Astrocyte (in vitro differentiated cells and primary cell): ENCODE data around the gene MAP1LC3A. TPM values are rescaled to one million over a fixed set of nuclear protein-coding genes. Genes with fewer than 3 reads are reported as not detected.

Experiments
- DNase-seq: peaks from one replicate; pipeline ENCODE4 v3.0.0-alpha.2; 2010; ENCODE audit warnings: low read depth
- FAIRE-seq: peaks from 2 replicates; lab custom pipeline; 2011; peaks lifted over from hg19 to GRCh38; lab: Jason Lieb, UNC
- H2AFZ ChIP-seq: 2 replicates; pipeline ENCODE4 v1.6.0; 2012; ENCODE audit warnings: low read depth, low read length, inconsistent platforms
- H3K27ac ChIP-seq: 2 replicates; pipeline ENCODE4 v1.5.1; 2011; ENCODE audit warnings: low read depth, low read length, inconsistent platforms
- H3K27me3 ChIP-seq: 2 replicates; pipeline ENCODE4 v1.6.0; 2011; ENCODE audit warnings: low read length, inconsistent platforms; ENCODE audit not compliant: insufficient read depth
- H3K36me3 ChIP-seq: 2 replicates; pipeline ENCODE4 v1.5.1; 2011; ENCODE audit warnings: low read length, inconsistent platforms; ENCODE audit not compliant: insufficient read depth
- H3K4me1 ChIP-seq: 2 replicates; pipeline ENCODE4 v1.5.1; 2011; ENCODE audit warnings: low read length, inconsistent platforms; ENCODE audit not compliant: insufficient read depth
- H3K4me2 ChIP-seq: 2 replicates; pipeline ENCODE4 v1.6.0; 2012; ENCODE audit warnings: low read length, inconsistent platforms
- H3K4me3 ChIP-seq: 2 replicates; pipeline ENCODE4 v1.5.1; 2011; ENCODE audit warnings: low read depth, mild to moderate bottlenecking, low read length, inconsistent platforms; ENCODE audit not compliant: insufficient read depth
- H3K79me2 ChIP-seq: 2 replicates; pipeline ENCODE4 v1.6.0; 2012; ENCODE audit warnings: mild to moderate bottlenecking, low read length, inconsistent platforms; ENCODE audit not compliant: insufficient read depth
- H3K9ac ChIP-seq: 2 replicates; pipeline ENCODE4 v1.6.0; 2012; ENCODE audit warnings: mild to moderate bottlenecking, low read length, inconsistent platforms
- H3K9me3 ChIP-seq: 2 replicates; pipeline ENCODE4 v1.5.1; 2012; ENCODE audit warnings: low read depth, mild to moderate bottlenecking, low read length, inconsistent platforms; ENCODE audit not compliant: insufficient read depth
- H4K20me1 ChIP-seq: 2 replicates; pipeline ENCODE4 v1.6.0; 2012; ENCODE audit warnings: low read length, inconsistent platforms; ENCODE audit not compliant: insufficient read depth
- H3K27ac Mint-ChIP-seq: one replicate; pipeline ENCODE4 v1.8.0; 2021; ENCODE audit warnings: mild to moderate bottlenecking, mixed read lengths; ENCODE audit not compliant: unreplicated experiment
- H3K27me3 Mint-ChIP-seq: one replicate; pipeline ENCODE4 v1.8.0; 2021; ENCODE audit warnings: low read depth, mixed read lengths; ENCODE audit not compliant: unreplicated experiment
- H3K36me3 Mint-ChIP-seq: one replicate; pipeline ENCODE4 v1.8.0; 2021; ENCODE audit warnings: low read depth, mixed read lengths; ENCODE audit not compliant: unreplicated experiment
- H3K4me1 Mint-ChIP-seq: one replicate; pipeline ENCODE4 v1.8.0; 2021; ENCODE audit warnings: low read depth, mixed read lengths; ENCODE audit not compliant: unreplicated experiment
- H3K4me3 Mint-ChIP-seq: one replicate; pipeline ENCODE4 v1.8.0; 2021; ENCODE audit warnings: mild to moderate bottlenecking, moderate library complexity, mixed read lengths; ENCODE audit not compliant: unreplicated experiment
- H3K9me3 Mint-ChIP-seq: one replicate; pipeline ENCODE4 v1.8.0; 2021; ENCODE audit warnings: mild to moderate bottlenecking, mixed read lengths; ENCODE audit not compliant: unreplicated experiment
- EZH2 ChIP-seq: IDR thresholded peaks from 2 replicates; pipeline ENCODE4 v1.6.1; 2012; ENCODE audit warnings: mild to moderate bottlenecking, low read length, inconsistent platforms; ENCODE audit not compliant: insufficient read depth
- total RNA-seq: library from RNA; stranded (reverse); gene quantifications from 2 replicates; pipeline ENCODE4 v1.2.1, GENCODE V29; 2021
- TF ChIP-seq, protein P1 (sequence below): IDR thresholded peaks from 2 replicates; pipeline ENCODE4 v1.5.1; 2011; ENCODE audit warnings: low read depth, mild to moderate bottlenecking, inconsistent platforms, low read length, moderate library complexity; ENCODE audit not compliant: insufficient read depth

Gene MAP1LC3A
- total RNA-seq, 1 donor from 2014 or later: 48.9 TPM

DNA sequence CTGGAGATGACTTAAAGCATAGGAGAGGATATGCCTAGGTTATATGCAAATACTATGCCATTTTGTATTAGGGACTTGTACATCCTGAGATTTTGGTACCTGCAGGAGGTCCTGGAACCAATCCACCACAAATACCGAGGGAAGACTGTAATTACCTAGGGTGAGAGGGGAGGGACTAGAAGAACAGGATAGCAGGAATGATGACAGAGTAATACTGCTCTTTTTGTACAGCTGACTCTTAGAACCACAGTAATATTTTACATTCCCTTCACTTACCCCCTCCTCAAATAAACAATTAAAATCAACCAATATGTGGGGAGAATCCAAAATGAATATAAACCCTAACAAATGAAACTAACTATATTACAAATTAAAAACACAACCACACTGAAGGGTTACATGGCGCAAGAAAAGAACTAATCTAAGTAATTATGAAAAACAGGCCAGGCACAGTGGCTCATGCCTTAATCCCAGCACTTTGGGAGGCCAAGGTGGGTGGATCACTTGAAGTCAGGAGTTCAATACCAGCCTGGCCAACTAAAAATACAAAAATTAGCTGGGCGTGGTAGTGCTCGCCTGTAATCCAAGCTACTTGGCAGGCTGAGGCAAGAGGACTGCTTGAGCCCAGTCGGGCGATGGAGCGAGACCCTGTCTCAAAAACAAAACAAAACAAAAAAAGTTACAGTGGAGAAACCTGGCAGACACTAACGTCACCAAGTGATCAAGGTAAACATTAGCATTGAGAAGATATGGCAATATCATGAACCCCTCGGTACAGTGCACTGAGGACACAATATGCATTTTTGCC lies 37.1 kb downstream of the MAP1LC3A start:
- FAIRE-seq (no peak), DNase-seq (no peak)
- no peaks in the 10 kb centered on the region for H3K36me3 ChIP-seq
- Mint-ChIP-seq H3K4me3 (no peak overlapping the region), H3K27ac (no peak overlapping the region), H3K27me3 (no peaks in the 10 kb centered on the region), H3K4me1 (no peaks in the 10 kb centered on the region), H3K36me3 (no peaks in the 10 kb centered on the region), H3K9me3 (no peaks in the 10 kb centered on the region)
- H3K9ac ChIP-seq: no peak overlapping the region
- H3K4me2 ChIP-seq: no peak overlapping the region
- H3K4me1 ChIP-seq: no peaks in the 10 kb centered on the region
- TF ChIP-seq, protein P1, sequence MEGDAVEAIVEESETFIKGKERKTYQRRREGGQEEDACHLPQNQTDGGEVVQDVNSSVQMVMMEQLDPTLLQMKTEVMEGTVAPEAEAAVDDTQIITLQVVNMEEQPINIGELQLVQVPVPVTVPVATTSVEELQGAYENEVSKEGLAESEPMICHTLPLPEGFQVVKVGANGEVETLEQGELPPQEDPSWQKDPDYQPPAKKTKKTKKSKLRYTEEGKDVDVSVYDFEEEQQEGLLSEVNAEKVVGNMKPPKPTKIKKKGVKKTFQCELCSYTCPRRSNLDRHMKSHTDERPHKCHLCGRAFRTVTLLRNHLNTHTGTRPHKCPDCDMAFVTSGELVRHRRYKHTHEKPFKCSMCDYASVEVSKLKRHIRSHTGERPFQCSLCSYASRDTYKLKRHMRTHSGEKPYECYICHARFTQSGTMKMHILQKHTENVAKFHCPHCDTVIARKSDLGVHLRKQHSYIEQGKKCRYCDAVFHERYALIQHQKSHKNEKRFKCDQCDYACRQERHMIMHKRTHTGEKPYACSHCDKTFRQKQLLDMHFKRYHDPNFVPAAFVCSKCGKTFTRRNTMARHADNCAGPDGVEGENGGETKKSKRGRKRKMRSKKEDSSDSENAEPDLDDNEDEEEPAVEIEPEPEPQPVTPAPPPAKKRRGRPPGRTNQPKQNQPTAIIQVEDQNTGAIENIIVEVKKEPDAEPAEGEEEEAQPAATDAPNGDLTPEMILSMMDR: no peak
- TF ChIP-seq EZH2: no peak
- H3K4me3 ChIP-seq: no peak overlapping the region
- H4K20me1 ChIP-seq: no peaks in the 10 kb centered on the region
- H2AFZ ChIP-seq: no peak overlapping the region
- no peaks in the 10 kb centered on the region for H3K9me3 ChIP-seq
- no peaks in the 10 kb centered on the region for H3K27me3 ChIP-seq
- H3K79me2 ChIP-seq: no peaks in the 10 kb centered on the region
- H3K27ac ChIP-seq: no peak overlapping the region

DNA sequence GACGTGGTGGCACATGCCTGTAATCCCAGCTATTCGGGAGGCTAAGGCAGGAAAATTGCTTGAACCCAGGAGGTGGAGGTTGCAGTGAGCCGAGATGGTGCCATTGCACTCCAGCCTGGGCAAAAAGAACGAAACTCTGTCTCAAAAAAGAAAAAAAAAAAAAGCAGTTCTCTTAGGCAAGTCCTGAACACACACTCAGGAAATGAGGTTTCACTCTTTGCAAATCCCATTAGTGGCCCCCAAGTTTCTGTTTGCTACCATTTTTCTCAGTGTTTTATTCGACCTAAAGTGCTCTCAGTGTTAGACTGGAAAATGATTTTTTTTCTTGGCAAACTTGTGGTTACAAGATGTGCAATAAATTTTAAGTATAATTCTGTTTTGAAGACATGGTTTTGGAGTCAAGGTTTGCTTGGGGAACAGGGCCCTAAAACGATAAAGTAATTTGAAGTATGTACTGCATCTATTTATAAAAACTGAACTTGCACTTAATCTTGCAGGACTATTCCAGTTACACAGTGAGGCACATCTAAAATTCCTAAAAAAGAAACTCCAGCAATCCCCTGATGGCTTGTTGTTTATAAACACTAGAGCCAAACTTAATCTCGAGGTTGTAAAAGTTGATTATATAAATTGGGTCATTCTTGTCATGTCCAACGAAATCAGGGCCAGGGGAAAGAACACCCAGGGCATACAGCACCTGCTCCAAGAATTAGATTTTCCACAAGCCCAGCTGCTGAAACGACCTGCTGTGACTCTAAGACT lies 42.6 kb downstream of the MAP1LC3A start:
- FAIRE-seq: no peak
- no peaks in the 10 kb centered on the region for H3K79me2 ChIP-seq

More for the DNA sequence above, 42.6 kb downstream of the MAP1LC3A start:
- Mint-ChIP-seq H3K36me3 (peaks cover 2% of the 10 kb centered on the region), H3K4me3 (no peak overlapping the region), H3K4me1 (no peaks in the 10 kb centered on the region), H3K27ac (no peak overlapping the region), H3K27me3 (peaks cover 1% of the 10 kb centered on the region), H3K9me3 (no peaks in the 10 kb centered on the region)
- no peak overlapping the region for H3K27ac ChIP-seq
- no peaks in the 10 kb centered on the region for H3K27me3 ChIP-seq
- no peak for DNase-seq
- H4K20me1 ChIP-seq: no peaks in the 10 kb centered on the region
- H2AFZ ChIP-seq: no peak overlapping the region
- H3K36me3 ChIP-seq: no peaks in the 10 kb centered on the region
- no peak overlapping the region for H3K9ac ChIP-seq
- H3K9me3 ChIP-seq: no peaks in the 10 kb centered on the region
- no peak overlapping the region for H3K4me2 ChIP-seq
- peaks cover 6% of the 10 kb centered on the region for H3K4me1 ChIP-seq
- no peak overlapping the region for H3K4me3 ChIP-seq
- TF ChIP-seq, protein P1: no peak
- no peak for TF ChIP-seq EZH2
